Astrocyte of the hippocampus (primary cell): ENCODE results near the gene ZMAT1.
A peak's percentile ranks its signal among the peaks of the same experiment; 100 is the strongest.
"Not testable (repeated sequence)": the region's sequence is repeated elsewhere in the genome, so short reads cannot be mapped to it uniquely, and the experiment has no call there.

Source experiments
- DNase-seq: peaks from one replicate; pipeline ENCODE4 v3.0.0; 2011; ENCODE audit warnings: low read depth, low spot score

The ZMAT1 gene

GRCh38 chrX:101931488-101932248, at the start of gene ZMAT1:
TSS of gene ZMAT1 (minus strand) at chrX:101932027. CDS start at chrX:101932008, 19 bp downstream.
- DNase-seq: peak; percentile 93

DNA sequence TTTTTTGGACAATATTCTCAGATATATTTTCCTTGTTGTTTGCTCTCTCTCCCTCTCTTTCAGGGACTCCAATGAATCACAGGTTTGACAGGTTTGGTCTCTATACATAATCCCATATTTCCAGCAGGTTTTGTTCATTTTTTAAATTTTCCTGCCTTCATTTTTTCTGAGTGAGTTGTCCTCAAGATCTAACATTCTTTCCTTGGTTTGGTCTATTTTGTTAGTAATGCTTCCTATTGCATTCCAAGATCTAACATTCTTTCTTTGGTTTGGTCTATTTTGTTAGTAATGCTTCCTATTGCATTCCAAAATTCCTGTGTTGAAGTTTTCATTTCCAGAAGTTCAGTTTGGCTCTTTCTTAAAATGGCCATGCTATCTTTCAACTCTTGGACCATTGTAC, 45.3 kb upstream of the ZMAT1 start:
- no peak for DNase-seq

DNA sequence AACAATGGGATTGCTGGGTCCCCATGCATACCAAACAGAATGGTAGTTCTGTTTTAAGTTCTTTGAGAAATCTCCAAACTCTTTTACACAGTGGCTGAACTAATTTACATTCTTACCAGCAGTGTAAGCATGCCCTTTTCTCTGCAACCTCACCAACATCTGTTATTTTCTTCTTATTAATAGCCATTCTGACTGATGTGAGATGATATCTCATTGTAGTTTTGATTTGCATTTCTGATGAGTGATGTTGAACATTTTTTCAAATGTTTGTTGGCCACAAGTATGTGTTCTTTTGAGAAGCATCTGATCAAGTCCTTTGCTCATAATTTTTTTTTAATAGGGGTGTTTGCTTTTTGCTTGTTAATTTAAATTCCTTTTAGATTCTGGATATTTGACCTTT, 41.2 kb upstream of the ZMAT1 start:
- no peak for DNase-seq

DNA sequence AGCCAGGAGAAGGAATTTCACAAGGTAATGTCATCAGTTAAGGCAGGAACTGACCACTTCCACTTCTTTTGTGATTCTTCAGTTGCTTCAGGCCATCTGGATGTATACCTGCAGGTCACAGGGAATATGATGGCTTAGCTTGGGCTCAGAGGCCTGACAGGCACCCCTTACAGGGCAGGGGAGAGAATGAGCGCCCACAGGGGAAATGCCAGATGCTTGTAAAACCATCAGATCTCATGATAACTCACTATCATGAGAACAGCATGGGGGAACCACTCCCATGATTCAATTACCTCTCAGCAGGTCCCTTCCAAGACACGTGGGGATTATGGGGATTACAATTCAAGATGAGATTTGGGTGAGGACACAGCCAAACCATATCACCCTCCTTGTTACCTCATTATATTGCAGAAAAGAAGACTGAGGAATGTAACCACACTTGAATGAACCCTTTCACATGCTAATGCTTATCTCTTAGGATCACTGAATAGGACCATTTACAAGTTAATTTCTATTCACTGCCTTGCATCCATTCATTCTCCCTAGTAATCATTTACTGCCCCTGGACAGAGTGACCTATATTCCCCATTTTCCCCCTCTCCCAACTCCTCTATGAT, 33.2 kb upstream of the ZMAT1 start:
- DNase-seq: not testable (repeated sequence)

GRCh38 chrX:101958139-101958538, 26.3 kb upstream of the ZMAT1 start:
- DNase-seq: no peak

DNA sequence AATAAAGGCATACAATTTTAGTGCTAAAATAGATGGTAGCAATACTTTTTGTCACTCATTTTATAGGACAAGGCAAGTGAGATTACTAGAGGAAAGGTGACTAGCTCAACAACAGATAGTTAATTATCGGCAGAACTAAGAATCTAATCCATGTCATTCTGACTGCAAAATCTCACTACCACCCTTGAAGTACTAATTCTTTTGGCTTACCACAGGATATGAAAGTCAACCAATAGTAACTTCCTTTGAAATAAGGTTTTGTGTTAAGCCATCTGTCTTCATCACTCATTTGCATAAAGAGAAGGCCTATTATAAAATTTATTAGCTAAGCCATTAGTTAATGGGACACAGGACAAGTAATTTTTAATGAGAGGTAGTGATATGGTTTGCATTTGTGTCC, 25.3 kb upstream of the ZMAT1 start:
- DNase-seq: no peak

DNA sequence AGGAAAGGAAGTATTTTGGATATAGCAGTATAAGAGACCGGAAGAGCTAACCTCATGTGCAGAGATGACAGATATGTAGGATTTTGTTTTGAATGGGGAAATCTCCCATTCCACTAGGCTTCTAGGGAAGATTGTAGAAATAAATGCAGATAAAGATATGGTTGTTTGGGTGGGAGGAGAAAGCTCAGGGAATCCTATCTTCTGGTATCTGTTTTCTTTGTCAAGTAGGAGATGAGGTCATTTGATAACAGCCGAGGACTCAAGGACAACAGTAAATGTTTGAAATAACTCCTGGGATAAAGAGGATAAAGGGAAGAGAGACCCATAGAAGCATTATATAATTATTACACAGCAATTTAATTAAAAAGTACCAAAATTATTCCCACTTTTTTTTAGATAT, 24.7 kb upstream of the ZMAT1 start:
- no peak for DNase-seq

DNA sequence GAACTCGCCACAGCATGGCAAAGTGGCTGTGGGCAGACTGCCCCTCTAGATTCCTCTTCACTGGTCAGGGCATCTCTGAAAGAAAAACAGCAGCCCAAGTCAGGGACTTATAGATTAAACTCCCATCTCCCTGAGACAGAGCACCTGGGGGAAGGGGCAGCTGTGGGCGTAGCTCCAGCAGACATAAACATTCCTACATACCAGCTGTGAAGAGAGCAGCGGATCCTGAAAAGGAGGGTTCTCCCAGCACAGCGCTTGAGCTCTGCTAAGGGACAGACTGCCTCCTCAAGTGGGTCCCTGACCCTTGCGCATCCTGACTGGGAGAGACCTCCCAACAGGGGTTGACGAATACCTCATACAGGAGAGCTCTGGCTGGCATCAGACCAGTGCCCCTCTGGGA, 18.8 kb upstream of the ZMAT1 start:
- no peak for DNase-seq

DNA sequence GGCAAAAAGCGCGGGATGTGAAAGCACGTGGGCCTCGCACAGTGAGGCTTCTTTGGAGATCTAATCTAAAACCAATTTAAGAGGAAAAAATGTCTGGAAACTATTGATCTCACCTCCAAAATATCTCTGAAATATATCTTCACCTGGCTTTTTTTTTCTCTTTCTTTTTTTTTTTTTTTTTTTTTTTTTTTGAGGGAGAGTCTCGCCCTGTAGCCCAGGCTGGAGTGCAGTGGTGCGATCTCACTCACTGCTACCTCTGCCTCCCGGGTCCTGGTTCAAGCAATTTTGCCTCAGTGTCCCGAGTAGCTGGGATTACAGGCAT, 383 bp upstream of the ZMAT1 start:
- no peak for DNase-seq

DNA sequence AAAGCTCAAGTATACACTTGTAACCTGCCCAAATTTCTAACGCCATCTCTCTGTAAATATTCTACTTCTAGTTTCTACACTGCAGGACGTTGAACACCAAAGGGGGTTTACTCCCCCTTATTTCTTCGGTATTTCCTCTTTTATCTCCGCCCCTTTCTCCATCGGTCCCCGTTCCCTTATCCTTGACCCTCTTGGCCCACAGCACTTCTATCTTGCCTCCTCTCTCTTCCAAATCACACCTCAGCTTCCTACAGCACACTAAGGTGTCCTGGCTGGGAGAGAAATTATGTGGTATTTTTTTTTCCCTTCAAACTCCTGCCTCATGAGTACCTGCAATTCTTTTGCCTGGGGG, 715 bp downstream of the ZMAT1 start:
- DNase-seq: no peak

DNA sequence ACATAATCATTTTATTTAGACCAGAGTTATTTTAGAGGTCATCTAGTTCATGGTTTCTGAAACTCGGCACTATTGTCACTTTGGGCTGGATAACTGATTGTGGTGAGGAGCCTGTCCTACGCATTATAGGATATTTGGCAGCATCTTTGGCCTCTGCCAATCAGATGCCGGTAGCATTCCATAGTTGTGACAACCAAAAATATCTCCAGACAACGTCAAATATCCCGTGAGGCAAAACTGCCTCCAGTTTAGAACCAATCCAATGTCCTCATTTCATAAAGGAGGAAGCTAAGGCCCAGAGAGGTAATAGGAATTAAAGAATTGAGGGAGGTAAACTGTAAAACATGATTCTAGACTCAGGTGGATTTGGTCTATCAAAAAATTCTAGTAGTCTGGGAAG, 6.1 kb downstream of the ZMAT1 start:
- no peak for DNase-seq

- DNase-seq: no peak
Measured at GRCh38 chrX:101918751-101919150, 13.1 kb downstream of the ZMAT1 start.

DNA sequence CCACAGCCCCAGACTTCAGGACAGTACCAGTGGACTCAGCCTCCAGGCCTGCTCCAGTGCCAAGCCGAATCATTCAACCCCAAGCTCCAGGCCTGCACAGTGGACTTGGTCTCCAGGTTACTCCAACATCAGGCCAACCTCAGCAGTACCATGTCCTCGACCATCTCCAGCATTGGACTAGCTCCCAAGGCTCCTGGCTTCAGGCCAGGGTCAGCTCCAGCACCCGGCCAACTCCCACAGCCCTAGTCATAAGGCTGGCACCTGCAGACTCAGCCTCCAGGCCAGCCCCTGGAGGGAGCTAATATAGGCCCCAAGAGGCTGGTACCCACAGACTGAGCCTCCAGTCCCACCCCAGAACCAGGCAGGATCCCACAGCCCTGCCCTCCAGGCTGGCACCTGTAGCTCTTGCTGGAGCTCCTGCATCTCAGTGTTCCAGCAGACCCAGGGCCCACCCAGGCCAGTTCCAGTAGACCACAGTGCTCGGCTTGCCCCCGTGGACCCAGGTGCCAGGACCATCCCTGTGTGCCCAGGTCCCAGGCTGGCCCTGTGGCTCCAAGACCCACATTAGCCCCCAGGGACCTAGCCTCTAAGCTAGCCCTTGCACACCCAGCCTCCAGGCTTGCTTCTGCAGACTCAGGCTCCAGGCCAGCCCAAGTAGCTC, 25.6 kb downstream of the ZMAT1 start:
- no peak for DNase-seq

DNA sequence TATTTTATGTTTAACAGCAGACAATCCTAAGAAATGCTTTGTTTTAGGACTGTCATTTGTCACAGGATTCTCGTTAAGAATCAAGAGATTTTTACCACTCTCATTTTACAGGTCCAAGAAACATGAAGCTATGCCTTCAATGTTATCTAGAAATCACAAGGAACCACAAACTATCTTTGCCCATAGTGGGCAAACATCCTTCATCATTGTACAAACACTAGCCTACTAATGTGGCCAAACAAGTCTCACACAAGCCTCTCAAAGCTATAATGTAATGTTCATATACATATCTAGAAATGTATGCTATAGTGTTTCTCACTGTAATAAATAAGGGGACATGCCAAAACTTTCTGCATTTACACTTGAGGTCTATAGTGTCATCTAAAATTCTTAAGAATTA, 26.8 kb downstream of the ZMAT1 start:
- no peak for DNase-seq
